Spinal cord (tissue), 10 donors: ENCODE measurements around the gene PSMD13. TPM values are rescaled to one million over a fixed set of nuclear protein-coding genes. Genes with fewer than 3 reads are reported as not detected.

Experiments
- DNase-seq, 6 donors: peaks; one replicate each; pipeline versions ENCODE4 v3.0.0 to v3.0.0-alpha.2; 2013 to 2015; ENCODE audit warnings: low spot score in 6 of 6, low read depth in 4 of 6
- H3K27ac ChIP-seq: one replicate; pipeline ENCODE4 v1.5.1; 2013; ENCODE audit warnings: low read depth, low read length, control low read depth
- H3K27me3 ChIP-seq: one replicate; pipeline ENCODE4 v1.6.1; 2013; ENCODE audit warnings: low read length; ENCODE audit not compliant: control insufficient read depth, insufficient read depth
- H3K36me3 ChIP-seq: one replicate; pipeline ENCODE4 v1.6.1; 2013; ENCODE audit warnings: low read length; ENCODE audit not compliant: control insufficient read depth, insufficient read depth
- H3K4me1 ChIP-seq: one replicate; pipeline ENCODE4 v1.6.1; 2013; ENCODE audit warnings: low read length; ENCODE audit not compliant: control insufficient read depth, insufficient read depth
- H3K4me3 ChIP-seq: one replicate; pipeline ENCODE4 v1.5.1; 2013; ENCODE audit warnings: low read depth, low read length, control low read depth
- H3K9me3 ChIP-seq: one replicate; pipeline ENCODE4 v1.6.1; 2013; ENCODE audit warnings: low read length; ENCODE audit not compliant: control insufficient read depth, insufficient read depth
- whole genome bisulfite sequencing: methylation state at CpG from one replicate; pipeline ENCODE4 v1.1.5; 2013; ENCODE audit warnings: missing lambda C conversion rate; ENCODE audit not compliant: insufficient coverage; 5-methylcytosine and 5-hydroxymethylcytosine counted together
- polyA plus RNA-seq, 2 donors: library from polyadenylated mRNA; unstranded; fragments of 120-200 nt; gene quantifications; one replicate each; pipeline ENCODE4 v1.2.1, GENCODE V29; 2013; ENCODE audit not compliant: insufficient read length in 2 of 2
- total RNA-seq, 2 donors: library from RNA; depleted of rRNA in 1 of 2; stranded (reverse); fragments of 120-200 nt in 1 of 2; fragments of >200 nt in 1 of 2; gene quantifications; one replicate each; pipeline versions ENCODE4 v1.2.3 to v1.2.4, GENCODE V29; 2013 to 2014
- donor health status: healthy.

PSMD13 gene
- total and polyA plus RNA-seq, 4 donors = 93.5 to 160 (median 114) TPM

DNA sequence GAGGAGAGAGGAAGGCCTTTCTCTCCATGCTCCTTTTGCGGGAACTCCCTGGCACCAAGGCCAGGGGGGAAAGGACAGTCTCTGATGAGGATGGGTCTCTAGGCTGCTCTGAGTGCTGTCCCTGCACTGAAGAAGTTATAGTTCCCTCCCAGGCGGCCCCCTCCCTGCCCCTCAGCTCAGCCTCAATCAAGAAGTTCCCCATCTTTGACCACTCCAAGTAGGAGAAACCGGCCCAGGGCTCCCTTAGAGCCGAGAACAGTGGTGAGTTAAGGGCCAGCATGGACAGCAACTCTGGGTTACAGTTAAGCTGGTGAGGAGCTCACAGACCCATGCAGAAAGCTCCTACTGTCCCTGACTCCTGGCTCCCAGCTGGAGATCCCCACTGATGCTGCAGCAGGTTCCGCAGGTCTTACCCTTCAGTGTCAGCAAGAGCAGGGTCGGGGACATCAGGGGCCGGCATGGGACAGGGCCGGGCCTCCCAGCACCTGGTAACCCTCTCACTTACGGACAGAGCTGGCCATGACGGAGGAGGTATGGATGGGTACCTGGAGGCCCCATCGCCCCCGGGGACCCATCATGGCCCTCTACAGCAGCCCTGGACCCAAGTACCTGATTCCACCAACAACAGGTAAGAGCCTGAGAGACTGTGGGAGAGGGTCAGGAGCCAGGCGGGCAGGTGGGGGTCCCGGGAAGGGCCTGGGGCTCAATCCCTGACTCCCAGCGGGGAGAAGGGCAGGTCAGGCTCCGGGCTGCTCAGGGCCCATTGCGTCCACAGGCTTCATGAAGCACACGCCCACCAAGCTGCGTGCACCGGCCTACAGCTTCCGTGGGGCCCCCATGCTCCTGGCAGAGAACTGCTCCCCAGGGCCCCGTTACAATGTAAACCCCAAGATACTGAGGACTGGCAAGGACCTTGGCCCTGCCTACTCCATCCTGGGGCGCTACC, 39.7 kb upstream of the PSMD13 start:
- Histone ChIP-seq H3K36me3 (peaks cover 25% of the 10 kb centered on the region), H3K27me3 (no peaks in the 10 kb centered on the region), H3K4me3 (no peak overlapping the region), H3K9me3 (no peaks in the 10 kb centered on the region), H3K4me1 (no peaks in the 10 kb centered on the region), H3K27ac (no peak overlapping the region)
- WGBS = 85% methylated on average over 18 of the region's 23 CpGs
- no peak for DNase-seq

DNA sequence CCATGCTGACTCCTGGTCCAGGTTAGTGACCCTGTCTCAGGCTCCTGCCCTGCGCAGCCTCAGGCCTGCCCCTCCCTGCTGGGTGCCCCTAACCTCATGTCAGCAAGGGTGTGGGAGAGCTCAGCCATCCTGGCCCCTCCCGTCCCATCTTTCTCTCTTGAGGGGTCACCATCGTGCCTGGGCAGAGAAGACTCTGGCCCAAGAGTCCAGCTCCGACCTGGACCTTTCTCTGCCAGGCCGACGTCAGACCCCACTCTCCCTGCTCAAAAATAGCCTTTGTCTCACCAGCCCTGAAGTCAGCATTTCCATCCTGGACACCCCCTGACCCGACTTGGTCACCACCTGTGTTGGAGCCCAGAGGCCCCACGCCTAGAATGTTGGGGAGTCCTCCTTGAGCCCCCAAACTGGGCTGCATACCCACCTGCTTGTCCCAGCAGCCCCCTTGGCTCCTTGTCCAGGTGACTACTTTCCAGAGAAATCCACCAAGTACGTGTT, 39.0 kb upstream of the PSMD13 start:
- Histone ChIP-seq H3K27me3 (no peaks in the 10 kb centered on the region), H3K27ac (no peak overlapping the region), H3K4me1 (no peaks in the 10 kb centered on the region), H3K36me3 (peaks cover 28% of the 10 kb centered on the region), H3K4me3 (no peak overlapping the region), H3K9me3 (no peaks in the 10 kb centered on the region)
- DNase-seq = no peak
- 79% methylated on average over 9 of the region's 9 CpGs for WGBS

DNA sequence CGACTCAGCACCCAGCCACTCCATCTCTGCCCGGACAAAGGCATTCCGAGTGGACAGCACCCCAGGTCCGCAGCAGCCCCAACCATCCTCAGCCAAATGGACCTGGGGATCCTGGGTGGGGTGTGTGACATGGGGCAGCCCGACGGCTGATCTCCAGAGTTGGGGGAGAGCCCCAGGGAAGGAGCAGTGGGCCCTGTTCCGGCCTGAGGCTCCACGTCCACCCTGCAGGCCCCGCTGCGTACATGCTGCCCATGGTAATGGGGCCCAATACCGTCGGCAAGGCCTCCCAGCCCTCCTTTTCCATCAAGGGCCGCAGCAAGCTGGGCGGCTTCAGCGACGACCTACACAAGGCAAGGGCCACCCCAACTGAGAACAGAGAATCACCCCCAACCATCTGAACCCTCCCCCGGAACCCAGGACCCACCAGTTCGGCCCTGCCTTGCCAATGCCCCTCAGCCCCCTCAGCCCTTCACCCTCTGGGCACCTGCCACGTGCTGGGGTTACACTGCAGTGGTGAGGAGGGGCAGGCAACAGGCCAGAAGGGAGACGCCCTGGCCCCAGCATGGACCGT, 38.5 kb upstream of the PSMD13 start:
- DNase-seq = no peak
- no peaks in the 10 kb centered on the region for H3K9me3 ChIP-seq
- H3K4me1 ChIP-seq = no peaks in the 10 kb centered on the region
- H3K36me3 ChIP-seq = peaks cover 32% of the 10 kb centered on the region
- 87% methylated on average over 13 of the region's 21 CpGs for WGBS
- H3K27me3 ChIP-seq = no peaks in the 10 kb centered on the region
- H3K27ac ChIP-seq = no peak overlapping the region
- H3K4me3 ChIP-seq = no peak overlapping the region

DNA sequence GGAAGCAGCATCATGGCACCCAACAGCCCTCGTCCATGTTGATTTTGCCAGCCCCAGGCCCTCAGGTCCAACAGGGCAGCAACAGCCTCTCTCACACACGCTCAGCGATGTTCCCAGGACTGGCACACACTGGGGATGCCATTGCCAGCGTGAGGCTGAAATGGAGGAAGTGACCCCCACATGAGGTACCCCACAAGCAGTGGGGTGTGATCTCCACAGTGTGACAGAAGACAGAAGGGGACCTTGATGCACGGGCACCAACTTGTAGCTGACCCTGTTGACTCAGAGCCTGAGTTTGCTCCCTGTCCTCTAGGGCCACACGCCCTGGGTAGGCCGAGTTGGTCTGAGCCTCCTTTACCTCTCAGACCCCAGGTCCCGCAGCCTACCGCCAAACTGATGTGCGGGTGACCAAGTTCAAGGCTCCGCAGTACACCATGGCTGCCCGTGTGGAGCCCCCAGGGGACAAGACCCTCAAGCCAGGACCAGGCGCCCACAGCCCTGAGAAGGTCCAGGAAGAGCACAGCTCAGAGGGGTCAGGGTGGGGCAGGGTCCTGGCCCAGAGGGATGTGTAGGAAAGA, 37.7 kb upstream of the PSMD13 start:
- no peak overlapping the region for H3K4me3 ChIP-seq
- H3K9me3 ChIP-seq = no peaks in the 10 kb centered on the region
- no peak overlapping the region for H3K27ac ChIP-seq
- peaks cover 39% of the 10 kb centered on the region for H3K36me3 ChIP-seq
- H3K27me3 ChIP-seq = no peaks in the 10 kb centered on the region
- H3K4me1 ChIP-seq = no peaks in the 10 kb centered on the region
- DNase-seq = no peak
- 88% methylated on average over 12 of the region's 13 CpGs for WGBS

DNA sequence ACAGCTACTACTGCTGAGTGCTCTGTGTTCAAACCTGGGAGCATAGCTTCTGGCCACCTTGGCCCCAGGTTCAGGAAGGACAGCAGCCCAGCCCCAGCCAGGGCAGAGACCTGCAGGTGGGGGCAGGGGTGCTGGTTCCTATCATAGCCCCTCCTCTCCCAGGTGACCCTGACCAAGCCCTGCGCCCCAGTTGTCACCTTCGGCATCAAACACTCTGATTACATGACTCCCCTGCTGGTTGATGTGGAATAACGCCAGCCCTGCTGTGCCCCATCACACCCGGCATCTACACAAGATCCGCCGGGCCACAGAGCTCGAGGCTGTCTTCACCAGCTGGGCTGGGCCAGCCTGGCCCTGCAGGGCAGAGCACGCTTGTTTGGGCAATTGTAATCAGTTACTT, 37.0 kb upstream of the PSMD13 start:
- DNase-seq = no peak

DNA sequence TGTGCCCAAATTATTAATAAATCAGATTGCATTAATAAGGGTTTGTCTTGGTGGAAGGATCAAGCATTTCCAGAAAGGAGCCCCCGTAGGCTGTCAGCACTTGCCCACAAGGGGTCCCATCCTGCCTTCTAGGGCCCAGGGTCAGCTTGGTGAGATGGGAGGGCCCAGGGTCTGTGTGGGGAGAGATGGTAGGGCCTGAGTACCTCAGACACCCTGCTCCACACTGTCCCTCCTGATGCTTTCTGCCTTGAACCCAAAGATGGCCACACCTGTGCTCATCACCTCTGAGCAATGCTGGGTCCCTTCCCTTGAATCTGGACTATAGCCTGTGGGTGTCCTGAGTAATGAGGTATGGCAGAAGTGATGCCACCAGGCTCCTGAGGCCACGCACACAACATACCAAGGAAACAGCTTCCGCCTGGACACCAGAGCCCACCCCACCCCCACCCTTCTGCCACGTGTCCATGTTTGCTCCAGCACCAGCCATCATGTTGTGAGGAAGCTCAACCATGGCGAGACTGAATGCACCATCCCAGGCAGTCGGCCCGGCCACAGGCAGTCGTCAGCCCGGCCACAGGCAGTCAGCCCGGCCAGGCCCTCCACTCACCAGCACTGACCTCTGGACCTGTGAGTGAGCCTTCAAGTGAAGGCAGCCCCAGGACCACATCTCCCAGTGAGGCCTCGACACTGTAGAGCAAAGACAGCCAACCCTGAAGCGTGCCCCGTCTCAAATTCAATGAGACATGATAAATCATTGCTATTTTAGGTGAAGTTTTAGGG, 36.4 kb upstream of the PSMD13 start:
- WGBS = 80% methylated on average over 10 of the region's 13 CpGs
- H3K27ac ChIP-seq = no peak overlapping the region
- DNase-seq = no peak

More for the DNA sequence above, 37.0 kb upstream of the PSMD13 start:
- Histone ChIP-seq H3K9me3 (no peaks in the 10 kb centered on the region), H3K27ac (no peak overlapping the region), H3K4me1 (peaks cover 3% of the 10 kb centered on the region), H3K27me3 (no peaks in the 10 kb centered on the region), H3K4me3 (no peak overlapping the region), H3K36me3 (peaks cover 46% of the 10 kb centered on the region)
- 71% methylated on average over 6 of the region's 8 CpGs for WGBS

DNA sequence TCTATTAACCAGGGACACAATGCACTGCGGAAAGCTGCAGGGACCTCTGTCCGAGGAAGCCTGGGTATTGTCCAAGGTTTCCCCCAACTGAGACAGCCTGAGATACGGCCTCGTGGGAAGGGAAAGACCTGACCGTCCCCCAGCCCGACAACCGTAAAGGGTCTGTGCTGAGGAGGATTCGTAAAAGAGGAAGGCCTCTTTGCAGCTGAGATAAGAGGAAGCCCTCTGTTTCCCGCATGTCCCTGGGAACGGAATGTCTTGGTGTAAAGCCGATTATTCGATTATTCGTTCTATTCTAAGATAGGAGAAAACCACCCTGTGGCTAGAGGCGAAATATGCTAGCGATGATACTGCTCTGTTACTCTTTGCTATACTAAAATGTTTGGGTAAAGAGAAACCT, 34.8 kb upstream of the PSMD13 start:
- Histone ChIP-seq H3K27me3 (no peaks in the 10 kb centered on the region), H3K4me3 (no peak overlapping the region), H3K9me3 (no peaks in the 10 kb centered on the region), H3K27ac (no peak overlapping the region), H3K36me3 (peaks cover 60% of the 10 kb centered on the region), H3K4me1 (peaks cover 19% of the 10 kb centered on the region)
- no peak for DNase-seq
- WGBS = 83% methylated on average over 11 of the region's 15 CpGs

More for the DNA sequence above, 36.4 kb upstream of the PSMD13 start:
- H3K27me3 ChIP-seq = no peaks in the 10 kb centered on the region
- H3K4me1 ChIP-seq = peaks cover 4% of the 10 kb centered on the region
- no peak overlapping the region for H3K4me3 ChIP-seq
- H3K9me3 ChIP-seq = no peaks in the 10 kb centered on the region
- peaks cover 53% of the 10 kb centered on the region for H3K36me3 ChIP-seq

DNA sequence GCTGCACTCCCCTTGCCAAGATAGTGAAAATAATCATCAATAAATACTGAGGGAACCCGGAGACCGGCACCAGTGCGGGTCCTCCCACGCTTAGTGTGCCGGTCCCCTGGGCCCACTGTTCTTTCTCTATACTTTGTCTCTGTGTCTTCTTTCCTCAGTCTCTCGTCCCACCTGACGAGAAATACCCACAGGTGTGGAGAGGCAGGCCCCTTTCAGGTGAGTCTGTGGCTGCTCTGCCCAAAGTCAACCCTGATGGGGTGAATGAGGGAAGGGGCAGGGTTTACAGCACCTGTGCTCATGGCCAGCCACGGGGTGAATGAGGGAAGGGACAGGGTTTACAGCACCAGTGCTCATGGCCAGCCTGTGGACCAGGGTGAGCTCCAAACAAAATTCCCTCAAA, 34.3 kb upstream of the PSMD13 start:
- no peak overlapping the region for H3K27ac ChIP-seq

More for the DNA sequence above, 34.3 kb upstream of the PSMD13 start:
- Histone ChIP-seq H3K36me3 (peaks cover 61% of the 10 kb centered on the region), H3K9me3 (no peaks in the 10 kb centered on the region), H3K27me3 (no peaks in the 10 kb centered on the region), H3K4me3 (no peak overlapping the region), H3K4me1 (peaks cover 19% of the 10 kb centered on the region)
- no peak for DNase-seq
- WGBS = 100% methylated on average over 3 of the region's 8 CpGs
